HepG2 (cell line): Measurements from ENCODE around the gene ANKRD49. TPM values are rescaled to one million over a fixed set of nuclear protein-coding genes. Genes with fewer than 3 reads are reported as not detected.

ENCODE experiments used
- EED ChIP-seq: sonication (generic); formaldehyde crosslinking; IDR thresholded peaks from 2 replicates; pipeline ENCODE4 v1.5.0; 2020; ENCODE audit warnings: mild to moderate bottlenecking, missing genetic modification reagents
- FOXA3 ChIP-seq: IDR thresholded peaks from 2 replicates; pipeline ENCODE4 v1.6.1; 2016; ENCODE audit warnings: missing genetic modification reagents, missing compliant biosample characterization
- HCFC1 ChIP-seq: fragments of 150-350 bp; IDR thresholded peaks from 2 replicates; pipeline ENCODE4 v1.6.1; 2014; ENCODE audit warnings: low read depth, low read length
- HOXA7 ChIP-seq: sonication (generic); formaldehyde crosslinking; IDR thresholded peaks from 2 replicates; pipeline ENCODE4 v1.8.1; 2022; ENCODE audit warnings: mild to moderate bottlenecking, missing genetic modification reagents, moderate library complexity
- KDM5A ChIP-seq: fragments of 200-600 bp; sonication (generic); IDR thresholded peaks from 2 replicates; pipeline ENCODE4 v1.7.0; 2018; ENCODE audit warnings: antibody characterized with exemption, mild to moderate bottlenecking, low read length, borderline replicate concordance
- NFKBIZ ChIP-seq: IDR thresholded peaks from 2 replicates; pipeline ENCODE4 v1.6.1; 2018; ENCODE audit warnings: missing genetic modification reagents, missing compliant biosample characterization
- NONO ChIP-seq, 2 experiments: fragments of 450-650 bp in 1 of 2; sonication (generic) in 1 of 2; formaldehyde crosslinking in 1 of 2; IDR thresholded peaks in 1 of 2; conservative IDR thresholded peaks in 1 of 2; 2 replicates each; pipeline versions ENCODE4 v1.6.1 to v1.8.0; 2017 to 2022; ENCODE audit warnings: mild to moderate bottlenecking in 1 of 2, missing genetic modification reagents in 1 of 2, moderate library complexity in 1 of 2
- ONECUT2 ChIP-seq: sonication (generic); formaldehyde crosslinking; IDR thresholded peaks from 2 replicates; pipeline ENCODE4 v1.4.0; 2020; ENCODE audit warnings: missing genetic modification reagents
- RNF2 ChIP-seq: fragments of 450-650 bp; conservative IDR thresholded peaks from 2 replicates; pipeline ENCODE4 v1.6.1; 2016; ENCODE audit warnings: low read depth
- SAFB2 ChIP-seq: sonication (generic); formaldehyde crosslinking; IDR thresholded peaks from 2 replicates; pipeline ENCODE4 v1.5.1; 2020; ENCODE audit warnings: missing genetic modification reagents, low read depth, mild to moderate bottlenecking, borderline replicate concordance
- SUZ12 ChIP-seq: fragments of 150-350 bp; IDR thresholded peaks from 2 replicates; pipeline ENCODE4 v1.6.1; 2014; ENCODE audit warnings: low read depth, low read length
- TRIM24 ChIP-seq: sonication (generic); formaldehyde crosslinking; IDR thresholded peaks from 2 replicates; pipeline ENCODE4 v1.8.0; 2022; ENCODE audit warnings: mild to moderate bottlenecking, missing genetic modification reagents
- ZNF18 ChIP-seq: sonication (generic); formaldehyde crosslinking; IDR thresholded peaks from 2 replicates; pipeline ENCODE4 v1.8.0; 2022; ENCODE audit warnings: mild to moderate bottlenecking, missing genetic modification reagents; ENCODE audit not compliant: insufficient replicate concordance
- ZNF235 ChIP-seq: sonication (generic); formaldehyde crosslinking; IDR thresholded peaks from 2 replicates; pipeline ENCODE4 v1.8.1; 2023; ENCODE audit warnings: mild to moderate bottlenecking, missing genetic modification reagents, borderline replicate concordance
- ZNF260 ChIP-seq: sonication (generic); formaldehyde crosslinking; IDR thresholded peaks from 2 replicates; pipeline ENCODE4 v1.4.0; 2020; ENCODE audit warnings: missing genetic modification reagents, low read depth, mild to moderate bottlenecking, borderline replicate concordance
- ZNF274 ChIP-seq: sonication (generic); formaldehyde crosslinking; IDR thresholded peaks from 2 replicates; pipeline ENCODE4 v1.5.1; 2020; ENCODE audit warnings: mild to moderate bottlenecking, missing genetic modification reagents
- ZNF34 ChIP-seq: sonication (generic); formaldehyde crosslinking; IDR thresholded peaks from 2 replicates; pipeline ENCODE4 v1.4.0; 2020; ENCODE audit warnings: mild to moderate bottlenecking, missing genetic modification reagents, borderline replicate concordance
- ZNF501 ChIP-seq: sonication (generic); formaldehyde crosslinking; IDR thresholded peaks from 2 replicates; pipeline ENCODE4 v1.5.1; 2020; ENCODE audit warnings: mild to moderate bottlenecking, moderate library complexity, missing genetic modification reagents
- ZNF562 ChIP-seq: sonication (generic); formaldehyde crosslinking; IDR thresholded peaks from 2 replicates; pipeline ENCODE4 v1.8.0; 2022; ENCODE audit warnings: missing genetic modification reagents, borderline replicate concordance
- ZNF674 ChIP-seq: sonication (generic); formaldehyde crosslinking; IDR thresholded peaks from 2 replicates; pipeline ENCODE4 v1.5.0; 2020; ENCODE audit warnings: low read depth, mild to moderate bottlenecking, missing genetic modification reagents
- ZNF747 ChIP-seq: sonication (generic); formaldehyde crosslinking; IDR thresholded peaks from 2 replicates; pipeline ENCODE4 v1.8.1; 2023; ENCODE audit warnings: missing genetic modification reagents, mild to moderate bottlenecking, borderline replicate concordance
- ZSCAN22 ChIP-seq: sonication (generic); formaldehyde crosslinking; IDR thresholded peaks from 2 replicates; pipeline ENCODE4 v1.4.0; 2020; ENCODE audit warnings: mild to moderate bottlenecking, missing genetic modification reagents
- polyA plus RNA-seq, 8 experiments: library from polyadenylated mRNA; depleted of rRNA in 3 of 8; stranded (reverse) in 7 of 8; unstranded in 1 of 8; fragments of >200 nt; fragmentation: Illumina TruSeq in 4 of 8; extraction: Trizol in 4 of 8; gene quantifications; 2 replicates each; pipeline versions ENCODE4 v1.2.1 to v1.2.3, GENCODE V29; 2011 to 2016; ENCODE audit warnings: low read depth in 4 of 8, missing spikeins in 1 of 8, mixed read lengths in 1 of 8; ENCODE audit not compliant: insufficient read depth in 1 of 8
- total RNA-seq, 5 experiments: library from RNA; depleted of rRNA; stranded (reverse); fragments of >200 nt; fragmentation: Illumina TruSeq; extraction: Trizol; gene quantifications; 2 replicates each; pipeline ENCODE4 v1.2.3, GENCODE V29; 2016; ENCODE audit warnings: low read depth in 1 of 5
- TF ChIP-seq, protein P1 (sequence below): sonication (generic); formaldehyde crosslinking; IDR thresholded peaks from 2 replicates; pipeline ENCODE4 v1.8.1; 2023; ENCODE audit warnings: missing genetic modification reagents, inconsistent platforms, borderline replicate concordance
- TF ChIP-seq, protein P2 (sequence below): fragments of 450-650 bp; IDR thresholded peaks from 2 replicates; pipeline ENCODE4 v1.6.1; 2017
- TF ChIP-seq, protein P3 (sequence below): fragments of 450-650 bp; IDR thresholded peaks from 2 replicates; pipeline ENCODE4 v1.6.1; 2016

The ANKRD49 gene
- total and polyA plus RNA-seq, 2 of the 13 experiments (the other 11 are each of a cell fraction or from before 2014, with no cell fraction given) = 14.2 to 14.3 TPM

- no peak for TF ChIP-seq ONECUT2 (CRISPR knock-in tag)
- TF ChIP-seq ZNF501 = peak; percentile 84
- no peak for TF ChIP-seq HCFC1
- no peak for TF ChIP-seq SAFB2 (CRISPR knock-in tag)
- TF ChIP-seq SUZ12 = no peak
- TF ChIP-seq KDM5A = peak; percentile 87
- no peak for TF ChIP-seq ZNF235
- TF ChIP-seq, protein P1, sequence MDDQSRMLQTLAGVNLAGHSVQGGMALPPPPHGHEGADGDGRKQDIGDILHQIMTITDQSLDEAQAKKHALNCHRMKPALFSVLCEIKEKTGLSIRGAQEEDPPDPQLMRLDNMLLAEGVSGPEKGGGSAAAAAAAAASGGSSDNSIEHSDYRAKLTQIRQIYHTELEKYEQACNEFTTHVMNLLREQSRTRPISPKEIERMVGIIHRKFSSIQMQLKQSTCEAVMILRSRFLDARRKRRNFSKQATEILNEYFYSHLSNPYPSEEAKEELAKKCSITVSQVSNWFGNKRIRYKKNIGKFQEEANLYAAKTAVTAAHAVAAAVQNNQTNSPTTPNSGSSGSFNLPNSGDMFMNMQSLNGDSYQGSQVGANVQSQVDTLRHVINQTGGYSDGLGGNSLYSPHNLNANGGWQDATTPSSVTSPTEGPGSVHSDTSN (CRISPR knock-in tag) = no peak
- no peak; the same call in 1 of the 2 replicates for TF ChIP-seq ZNF274 (CRISPR knock-in tag)
- TF ChIP-seq ZNF34 (CRISPR knock-in tag) = no peak
- TF ChIP-seq ZNF747 (CRISPR knock-in tag) = 0 out of 2 replicates have a peak, but pooled peaks have one; percentile 8
- peak; percentile 2; the same call in 1 of the 2 replicates for TF ChIP-seq FOXA3 (CRISPR knock-in tag)
- no peak for TF ChIP-seq ZNF562
- TF ChIP-seq, protein P2, sequence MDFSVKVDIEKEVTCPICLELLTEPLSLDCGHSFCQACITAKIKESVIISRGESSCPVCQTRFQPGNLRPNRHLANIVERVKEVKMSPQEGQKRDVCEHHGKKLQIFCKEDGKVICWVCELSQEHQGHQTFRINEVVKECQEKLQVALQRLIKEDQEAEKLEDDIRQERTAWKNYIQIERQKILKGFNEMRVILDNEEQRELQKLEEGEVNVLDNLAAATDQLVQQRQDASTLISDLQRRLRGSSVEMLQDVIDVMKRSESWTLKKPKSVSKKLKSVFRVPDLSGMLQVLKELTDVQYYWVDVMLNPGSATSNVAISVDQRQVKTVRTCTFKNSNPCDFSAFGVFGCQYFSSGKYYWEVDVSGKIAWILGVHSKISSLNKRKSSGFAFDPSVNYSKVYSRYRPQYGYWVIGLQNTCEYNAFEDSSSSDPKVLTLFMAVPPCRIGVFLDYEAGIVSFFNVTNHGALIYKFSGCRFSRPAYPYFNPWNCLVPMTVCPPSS = no peak
- peak; percentile 8 for TF ChIP-seq ZNF18 (CRISPR knock-in tag)
- TF ChIP-seq EED (CRISPR knock-in tag) = no peak
- TF ChIP-seq TRIM24 (CRISPR knock-in tag) = no peak
- TF ChIP-seq NONO (IDR thresholded peaks at IDR 0.05) = no peak
- peak; percentile 61 for TF ChIP-seq NONO (CRISPR knock-in tag; conservative IDR thresholded peaks at IDR 0.05)
- no peak for TF ChIP-seq ZNF674
- TF ChIP-seq, protein P3, sequence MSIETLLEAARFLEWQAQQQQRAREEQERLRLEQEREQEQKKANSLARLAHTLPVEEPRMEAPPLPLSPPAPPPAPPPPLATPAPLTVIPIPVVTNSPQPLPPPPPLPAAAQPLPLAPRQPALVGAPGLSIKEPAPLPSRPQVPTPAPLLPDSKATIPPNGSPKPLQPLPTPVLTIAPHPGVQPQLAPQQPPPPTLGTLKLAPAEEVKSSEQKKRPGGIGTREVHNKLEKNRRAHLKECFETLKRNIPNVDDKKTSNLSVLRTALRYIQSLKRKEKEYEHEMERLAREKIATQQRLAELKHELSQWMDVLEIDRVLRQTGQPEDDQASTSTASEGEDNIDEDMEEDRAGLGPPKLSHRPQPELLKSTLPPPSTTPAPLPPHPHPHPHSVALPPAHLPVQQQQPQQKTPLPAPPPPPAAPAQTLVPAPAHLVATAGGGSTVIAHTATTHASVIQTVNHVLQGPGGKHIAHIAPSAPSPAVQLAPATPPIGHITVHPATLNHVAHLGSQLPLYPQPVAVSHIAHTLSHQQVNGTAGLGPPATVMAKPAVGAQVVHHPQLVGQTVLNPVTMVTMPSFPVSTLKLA = peak; percentile 26; the same call in 1 of the 2 replicates
- no peak for TF ChIP-seq ZSCAN22 (CRISPR knock-in tag)
- no peak for TF ChIP-seq HOXA7
- TF ChIP-seq RNF2 = peak; percentile 49; the same call in 1 of the 2 replicates
- TF ChIP-seq NFKBIZ (CRISPR knock-in tag) = no peak
- no peak for TF ChIP-seq ZNF260 (CRISPR knock-in tag)
Observed at GRCh38 chr11:94493281-94494125, at the start of gene ANKRD49, which contains the start of gene MRE11 (continued).
